HCT116 (cell line): ENCODE results near the gene PTPN12. TPM values are rescaled to one million over a fixed set of nuclear protein-coding genes. Genes with fewer than 3 reads are reported as not detected.

Source experiments
- ATAC-seq: fragments of 200-7000 bp; cut with Tn5 transposase; 2 replicates; pipeline ENCODE4 v1.9.1; 2020; ENCODE audit warnings: mild to moderate bottlenecking, moderate library complexity
- BruUV-seq: library from RNA; stranded (reverse); fragments of 400-500 nt; replicated peaks from 2 replicates; lab custom pipeline; 2021; lab: Mats Ljungman, UMichigan
- CTCF ChIA-PET: fragments of 300-600 bp; sonication (Branson Sonifier 250); formaldehyde crosslinking; loops from one replicate; lab custom pipeline; 2021; ENCODE audit warnings: antibody characterized with exemption; lab: Charles Lee
- POLR2A ChIA-PET: fragments of 300-600, 350-600 bp; sonication (Branson Sonifier 250); formaldehyde crosslinking; loops from one replicate; lab custom pipeline; 2021; ENCODE audit warnings: antibody characterized with exemption; lab: Charles Lee
- RAD21 ChIA-PET, 2 experiments: fragments of 300-600 bp; sonication (Branson Sonifier 250); formaldehyde crosslinking; loops; one replicate each; lab custom pipeline; 2023; ENCODE audit warnings: low total read pairs in 2 of 2; ENCODE audit not compliant: uncharacterized antibody in 2 of 2, unreplicated experiment in 2 of 2, low non-redundant PET in 1 of 2; lab: Charles Lee
- DNase-seq: peaks from one replicate; pipeline ENCODE4 v3.0.0-alpha.2; 2010; ENCODE audit warnings: low read depth, low spot score
- H2AFZ ChIP-seq: fragments of 200-600 bp; shearing (Covaris generic), sonication (generic); 2 replicates; pipeline ENCODE4 v1.6.1; 2017; ENCODE audit warnings: low read depth, mixed run types, mixed read lengths, antibody characterized with exemption, low read length; ENCODE audit not compliant: poor library complexity, severe bottlenecking
- H3K27ac ChIP-seq: 2 replicates; pipeline ENCODE4 v1.5.1; 2012; ENCODE audit warnings: low read depth, low read length
- H3K27me3 ChIP-seq: fragments of 200-600 bp; sonication (generic); 2 replicates; pipeline ENCODE4 v1.6.1; 2016; ENCODE audit warnings: mixed run types, low read length, mixed read lengths; ENCODE audit not compliant: insufficient read depth
- H3K36me3 ChIP-seq, 2 experiments: fragments of 200-500 bp in 1 of 2; fragments of 200-600 bp in 1 of 2; sonication (Bioruptor generic) in 1 of 2; sonication (generic) in 1 of 2; 2 replicates each; pipeline versions ENCODE4 v1.5.1 to v1.6.1; 2014 to 2016; ENCODE audit warnings: low read length in 2 of 2, inconsistent platforms in 1 of 2, mixed read lengths in 1 of 2, mixed run types in 1 of 2; ENCODE audit not compliant: insufficient read depth in 2 of 2, control insufficient read depth in 1 of 2
- H3K4me1 ChIP-seq, 2 experiments: fragments of 200-600 bp in 1 of 2; sonication (generic) in 1 of 2; 2 replicates each; pipeline versions ENCODE4 v1.5.1 to v1.6.1; 2012 to 2017; ENCODE audit warnings: low read length in 2 of 2, inconsistent platforms in 1 of 2, mild to moderate bottlenecking in 1 of 2, mixed read lengths in 1 of 2, mixed run types in 1 of 2, moderate library complexity in 1 of 2; ENCODE audit not compliant: insufficient read depth in 2 of 2, control insufficient read depth in 1 of 2
- H3K4me2 ChIP-seq: fragments of 200-600 bp; sonication (generic); 2 replicates; pipeline ENCODE4 v1.6.1; 2017; ENCODE audit warnings: mixed run types, low read length, mixed read lengths
- H3K4me3 ChIP-seq, 2 experiments: fragments of 200-600 bp in 1 of 2; sonication (generic) in 1 of 2; replicated peaks in 1 of 2; 2 replicates each; pipeline ENCODE4 v1.5.1; 2011 to 2016; ENCODE audit warnings: low read length in 2 of 2, control low read depth in 1 of 2, low read depth in 1 of 2, mild to moderate bottlenecking in 1 of 2, mixed read lengths in 1 of 2, mixed run types in 1 of 2
- H3K79me2 ChIP-seq: fragments of 200-600 bp; sonication (generic); 2 replicates; pipeline ENCODE4 v1.6.1; 2017; ENCODE audit warnings: mild to moderate bottlenecking, mixed run types, low read length, moderate library complexity, mixed read lengths; ENCODE audit not compliant: insufficient read depth
- H3K9ac ChIP-seq: fragments of 200-600 bp; sonication (generic); 2 replicates; pipeline ENCODE4 v1.6.1; 2016; ENCODE audit warnings: low read length, mixed read lengths
- H3K9me2 ChIP-seq: fragments of 200-600 bp; sonication (generic), shearing (Covaris generic); 2 replicates; pipeline ENCODE4 v1.6.1; 2017; ENCODE audit warnings: mixed run types, mild to moderate bottlenecking, moderate library complexity; ENCODE audit not compliant: insufficient read depth
- H3K9me3 ChIP-seq, 2 experiments: fragments of 200-500 bp in 1 of 2; fragments of 200-600 bp in 1 of 2; sonication (Bioruptor generic) in 1 of 2; sonication (generic) in 1 of 2; 2 replicates each; pipeline ENCODE4 v1.6.1; 2014 to 2017; ENCODE audit warnings: low read length in 2 of 2, mixed read lengths in 2 of 2, inconsistent platforms in 1 of 2, low read depth in 1 of 2, mild to moderate bottlenecking in 1 of 2, mixed run types in 1 of 2, moderate library complexity in 1 of 2; ENCODE audit not compliant: control insufficient read depth in 1 of 2, insufficient read depth in 1 of 2
- H4K20me1 ChIP-seq: fragments of 200-600 bp; sonication (generic), shearing (Covaris generic); 2 replicates; pipeline ENCODE4 v1.6.1; 2017; ENCODE audit warnings: mixed run types, mild to moderate bottlenecking, moderate library complexity; ENCODE audit not compliant: insufficient read depth
- CBX3 ChIP-seq: IDR thresholded peaks from 2 replicates; pipeline ENCODE4 v1.6.1; 2012; ENCODE audit warnings: low read depth
- CEBPB ChIP-seq: IDR thresholded peaks from 2 replicates; pipeline ENCODE4 v1.6.1; 2012; ENCODE audit warnings: low read depth
- EGR1 ChIP-seq: IDR thresholded peaks from 2 replicates; pipeline ENCODE4 v1.6.1; 2012; ENCODE audit warnings: low read depth
- ELF1 ChIP-seq: IDR thresholded peaks from 2 replicates; pipeline ENCODE4 v1.6.1; 2012; ENCODE audit warnings: low read depth, borderline replicate concordance
- EZH2 ChIP-seq: fragments of 200-600 bp; sonication (generic); IDR thresholded peaks from 2 replicates; pipeline ENCODE4 v1.6.1; 2017; ENCODE audit warnings: antibody characterized with exemption, mixed run types
- JUND ChIP-seq: IDR thresholded peaks from 2 replicates; pipeline ENCODE4 v1.6.1; 2012
- SIN3A ChIP-seq: IDR thresholded peaks from 2 replicates; pipeline ENCODE4 v1.6.1; 2012; ENCODE audit warnings: low read depth
- SP1 ChIP-seq: IDR thresholded peaks from 2 replicates; pipeline ENCODE4 v1.6.1; 2012; ENCODE audit warnings: low read depth
- SRF ChIP-seq: IDR thresholded peaks from 2 replicates; pipeline ENCODE4 v1.6.1; 2012; ENCODE audit warnings: low read depth
- TCF7L2 ChIP-seq: IDR thresholded peaks from 2 replicates; pipeline ENCODE4 v1.7.0; 2011; ENCODE audit warnings: borderline replicate concordance, inconsistent platforms; ENCODE audit not compliant: insufficient read depth, insufficient read length; ENCODE audit errors: extremely low read depth
- intact Hi-C: fragments of 100-400 bp; cut with micrococcal nuclease; formaldehyde crosslinking; loops from 2 replicates; pipeline ENCODE4 v1.10.0; 2022
- total RNA-seq: library from RNA; stranded (reverse); gene quantifications from one replicate; pipeline ENCODE4 v1.2.1, GENCODE V29; 2021; ENCODE audit not compliant: unreplicated experiment
- TF ChIP-seq, protein P1 (sequence below), 3 experiments: fragments of 200-600 bp in 1 of 3; sonication (generic) in 1 of 3; IDR thresholded peaks in 2 of 3; conservative IDR thresholded peaks in 1 of 3; 2 replicates each; pipeline ENCODE4 v1.5.1; 2012 to 2017; ENCODE audit warnings: low read depth in 2 of 3, low read length in 2 of 3, antibody characterized with exemption in 1 of 3, borderline replicate concordance in 1 of 3, control low read depth in 1 of 3, mild to moderate bottlenecking in 1 of 3, mixed read lengths in 1 of 3, mixed run types in 1 of 3, moderate library complexity in 1 of 3; ENCODE audit not compliant: insufficient read depth in 1 of 3
- TF ChIP-seq, protein P2 (sequence below): IDR thresholded peaks from 2 replicates; pipeline ENCODE4 v1.6.1; 2012

Gene PTPN12
- total RNA-seq, 1 experiment from 2014 or later = 80.5 TPM

DNA sequence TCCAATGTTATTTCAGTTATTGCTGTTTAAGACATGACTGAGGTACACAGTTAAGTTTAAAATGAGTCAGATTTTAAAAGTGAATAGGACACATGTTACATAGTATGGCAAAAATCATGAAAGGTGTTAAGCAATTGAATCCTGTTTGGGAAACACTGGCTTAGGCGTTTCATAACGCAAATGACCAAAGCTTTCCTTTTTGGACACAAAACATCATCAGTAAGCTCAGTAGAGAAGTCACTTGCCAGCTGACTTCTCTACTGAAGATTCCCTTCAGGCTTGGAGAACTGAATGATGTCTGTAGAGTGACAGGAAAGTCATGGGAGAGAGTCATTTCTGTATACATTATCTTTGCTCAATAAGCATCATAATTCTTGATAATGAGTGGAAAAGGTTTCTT, 94.7 kb downstream of the PTPN12 start:
- Histone ChIP-seq H3K9me2 (no peaks in the 10 kb centered on the region), H3K9ac (no peak overlapping the region), H3K79me2 (no peaks in the 10 kb centered on the region; the same call in 1 of the 2 replicates), H3K4me3 (no peak overlapping the region), H2AFZ (no peak overlapping the region), H3K27ac (no peak overlapping the region), H3K4me1 (no peaks in the 10 kb centered on the region), H3K36me3 (peaks cover 19 to 22% of the 10 kb centered on the region in 2 experiments; a peak in 3 of 4 replicates), H3K27me3 (no peaks in the 10 kb centered on the region), H4K20me1 (no peaks in the 10 kb centered on the region)
- intact Hi-C loops = loop anchor here (1.0 kb wide), 1 partner anchor 47 kb away; no protein-coding TSS in a partner anchor
- ChIA-PET CTCF (no interaction called here), RAD21 (no interaction called here)
- TF ChIP-seq ELF1 (no peak), SRF (no peak), SP1 (no peak), CBX3 (no peak), JUND (no peak), SIN3A (no peak), EZH2 (no peak), CEBPB (no peak), EGR1 (no peak), TCF7L2 (no peak)
- TF ChIP-seq, protein P1, sequence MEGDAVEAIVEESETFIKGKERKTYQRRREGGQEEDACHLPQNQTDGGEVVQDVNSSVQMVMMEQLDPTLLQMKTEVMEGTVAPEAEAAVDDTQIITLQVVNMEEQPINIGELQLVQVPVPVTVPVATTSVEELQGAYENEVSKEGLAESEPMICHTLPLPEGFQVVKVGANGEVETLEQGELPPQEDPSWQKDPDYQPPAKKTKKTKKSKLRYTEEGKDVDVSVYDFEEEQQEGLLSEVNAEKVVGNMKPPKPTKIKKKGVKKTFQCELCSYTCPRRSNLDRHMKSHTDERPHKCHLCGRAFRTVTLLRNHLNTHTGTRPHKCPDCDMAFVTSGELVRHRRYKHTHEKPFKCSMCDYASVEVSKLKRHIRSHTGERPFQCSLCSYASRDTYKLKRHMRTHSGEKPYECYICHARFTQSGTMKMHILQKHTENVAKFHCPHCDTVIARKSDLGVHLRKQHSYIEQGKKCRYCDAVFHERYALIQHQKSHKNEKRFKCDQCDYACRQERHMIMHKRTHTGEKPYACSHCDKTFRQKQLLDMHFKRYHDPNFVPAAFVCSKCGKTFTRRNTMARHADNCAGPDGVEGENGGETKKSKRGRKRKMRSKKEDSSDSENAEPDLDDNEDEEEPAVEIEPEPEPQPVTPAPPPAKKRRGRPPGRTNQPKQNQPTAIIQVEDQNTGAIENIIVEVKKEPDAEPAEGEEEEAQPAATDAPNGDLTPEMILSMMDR (IDR thresholded peaks at IDR 0.05 in 2 of 3, conservative IDR thresholded peaks at IDR 0.05 in 1 of 3; ENCODE audit: borderline replicate concordance in 1 of 3, insufficient read depth in 1 of 3, low read depth in 2 of 3, low read length in 2 of 3) = no peak
- TF ChIP-seq, protein P2, sequence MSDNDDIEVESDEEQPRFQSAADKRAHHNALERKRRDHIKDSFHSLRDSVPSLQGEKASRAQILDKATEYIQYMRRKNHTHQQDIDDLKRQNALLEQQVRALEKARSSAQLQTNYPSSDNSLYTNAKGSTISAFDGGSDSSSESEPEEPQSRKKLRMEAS = no peak
- TF ChIP-seq, all 23 proteins: peak for 0
- POLR2A ChIA-PET = no interaction called here
- DNase-seq (no peak), ATAC-seq (no peak)
- Histone ChIP-seq H3K4me2 (no peak overlapping the region), H3K9me3 (no peaks in the 10 kb centered on the region)
- no TSS peak for BruUV-seq
